Measurements from ENCODE around the gene RAB37.

GRCh38 chr17:74743755-74744154 lies 6.7 kb downstream of the RAB37 start:
- TF ChIP-seq REST (IDR thresholded peaks at IDR 0.05; ENCODE audit: borderline replicate concordance), result peak; percentile 10; the same call in 1 of the 2 replicates
- TF ChIP-seq REST (CRISPR knock-in tag; IDR thresholded peaks at IDR 0.05; ENCODE audit: low read depth), result no peak
- TF ChIP-seq, protein P1, sequence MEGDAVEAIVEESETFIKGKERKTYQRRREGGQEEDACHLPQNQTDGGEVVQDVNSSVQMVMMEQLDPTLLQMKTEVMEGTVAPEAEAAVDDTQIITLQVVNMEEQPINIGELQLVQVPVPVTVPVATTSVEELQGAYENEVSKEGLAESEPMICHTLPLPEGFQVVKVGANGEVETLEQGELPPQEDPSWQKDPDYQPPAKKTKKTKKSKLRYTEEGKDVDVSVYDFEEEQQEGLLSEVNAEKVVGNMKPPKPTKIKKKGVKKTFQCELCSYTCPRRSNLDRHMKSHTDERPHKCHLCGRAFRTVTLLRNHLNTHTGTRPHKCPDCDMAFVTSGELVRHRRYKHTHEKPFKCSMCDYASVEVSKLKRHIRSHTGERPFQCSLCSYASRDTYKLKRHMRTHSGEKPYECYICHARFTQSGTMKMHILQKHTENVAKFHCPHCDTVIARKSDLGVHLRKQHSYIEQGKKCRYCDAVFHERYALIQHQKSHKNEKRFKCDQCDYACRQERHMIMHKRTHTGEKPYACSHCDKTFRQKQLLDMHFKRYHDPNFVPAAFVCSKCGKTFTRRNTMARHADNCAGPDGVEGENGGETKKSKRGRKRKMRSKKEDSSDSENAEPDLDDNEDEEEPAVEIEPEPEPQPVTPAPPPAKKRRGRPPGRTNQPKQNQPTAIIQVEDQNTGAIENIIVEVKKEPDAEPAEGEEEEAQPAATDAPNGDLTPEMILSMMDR (IDR thresholded peaks at IDR 0.05 in 2 of 3, conservative IDR thresholded peaks at IDR 0.05 in 1 of 3; ENCODE audit: insufficient read depth in 2 of 3, low read depth in 1 of 3, low read length in 3 of 3), result no peak
- TF ChIP-seq ZNF318 (IDR thresholded peaks at IDR 0.05; ENCODE audit: borderline replicate concordance in 1 of 2, low read depth in 1 of 2), result no peak
- no peak for TF ChIP-seq NR3C1 (CRISPR knock-in tag; IDR thresholded peaks at IDR 0.05)
- no peak for TF ChIP-seq ZNF217 (CRISPR knock-in tag; IDR thresholded peaks at IDR 0.05)
- TF ChIP-seq THRA (IDR thresholded peaks at IDR 0.05), result no peak
- no peak for TF ChIP-seq ZBTB33 (CRISPR knock-in tag; IDR thresholded peaks at IDR 0.05)
- TF ChIP-seq ZNF586 (CRISPR knock-in tag; conservative IDR thresholded peaks at IDR 0.05), result no peak
- no peak for TF ChIP-seq BHLHE40 (IDR thresholded peaks at IDR 0.05; ENCODE audit: low read length)
- TF ChIP-seq SOX6 (IDR thresholded peaks at IDR 0.05), result no peak
- no peak for TF ChIP-seq ZNF121 (CRISPR knock-in tag; conservative IDR thresholded peaks at IDR 0.05)

Data from K562 (cell line).